IMR-90 (cell line): ENCODE measurements around the gene MYOZ3.

Experiments used
- POLR2A ChIP-seq: IDR thresholded peaks from 2 replicates; pipeline ENCODE4 v1.6.1; 2012; ENCODE audit warnings: mild to moderate bottlenecking, low read depth, low read length
- TF ChIP-seq, protein P1 (sequence below): conservative IDR thresholded peaks from 2 replicates; pipeline ENCODE4 v1.5.1; 2012; ENCODE audit warnings: mild to moderate bottlenecking, low read depth, low read length, improper control_type of control experiment

DNA sequence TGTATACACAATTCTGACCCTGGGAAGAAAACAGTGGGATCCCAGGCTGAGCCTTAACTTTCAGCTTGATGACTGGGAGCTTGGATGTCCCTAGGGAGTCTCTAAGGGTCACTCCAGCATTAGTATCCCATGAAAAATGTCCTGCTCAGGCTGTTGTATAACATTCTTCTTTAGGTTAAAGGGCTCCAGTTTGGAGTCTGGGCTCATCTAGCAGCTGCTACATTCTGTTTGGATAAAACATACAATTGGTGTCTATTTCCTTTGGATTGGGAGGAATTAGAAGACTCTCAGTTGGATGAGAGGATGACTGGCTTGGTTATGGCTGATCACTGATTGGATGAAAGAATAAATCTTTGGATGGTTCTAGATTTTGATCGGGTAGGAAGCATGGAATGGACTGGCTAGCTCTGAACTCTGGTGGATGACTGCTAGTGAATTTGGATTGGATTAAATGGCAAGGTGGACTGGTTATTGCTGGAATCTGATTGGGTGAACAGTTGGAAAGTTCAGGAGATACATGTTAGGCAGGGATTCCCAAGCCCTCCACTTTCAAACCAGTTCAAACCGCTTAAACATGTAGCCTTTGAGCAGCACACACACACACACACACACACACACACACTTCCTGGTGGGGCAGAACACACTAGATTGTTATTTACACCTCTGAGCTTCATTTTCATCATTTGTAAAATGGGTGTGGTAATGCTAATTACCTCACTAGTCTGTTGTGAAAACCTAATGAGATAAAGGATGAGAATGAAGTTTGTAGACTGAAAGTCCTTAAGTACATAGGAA is 7.1 kb upstream of the MYOZ3 start:
- TF ChIP-seq, protein P1, sequence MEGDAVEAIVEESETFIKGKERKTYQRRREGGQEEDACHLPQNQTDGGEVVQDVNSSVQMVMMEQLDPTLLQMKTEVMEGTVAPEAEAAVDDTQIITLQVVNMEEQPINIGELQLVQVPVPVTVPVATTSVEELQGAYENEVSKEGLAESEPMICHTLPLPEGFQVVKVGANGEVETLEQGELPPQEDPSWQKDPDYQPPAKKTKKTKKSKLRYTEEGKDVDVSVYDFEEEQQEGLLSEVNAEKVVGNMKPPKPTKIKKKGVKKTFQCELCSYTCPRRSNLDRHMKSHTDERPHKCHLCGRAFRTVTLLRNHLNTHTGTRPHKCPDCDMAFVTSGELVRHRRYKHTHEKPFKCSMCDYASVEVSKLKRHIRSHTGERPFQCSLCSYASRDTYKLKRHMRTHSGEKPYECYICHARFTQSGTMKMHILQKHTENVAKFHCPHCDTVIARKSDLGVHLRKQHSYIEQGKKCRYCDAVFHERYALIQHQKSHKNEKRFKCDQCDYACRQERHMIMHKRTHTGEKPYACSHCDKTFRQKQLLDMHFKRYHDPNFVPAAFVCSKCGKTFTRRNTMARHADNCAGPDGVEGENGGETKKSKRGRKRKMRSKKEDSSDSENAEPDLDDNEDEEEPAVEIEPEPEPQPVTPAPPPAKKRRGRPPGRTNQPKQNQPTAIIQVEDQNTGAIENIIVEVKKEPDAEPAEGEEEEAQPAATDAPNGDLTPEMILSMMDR, result no peak
- no peak for TF ChIP-seq POLR2A
